Measurements from ENCODE around the gene PARP2.

The PARP2 gene

DNA sequence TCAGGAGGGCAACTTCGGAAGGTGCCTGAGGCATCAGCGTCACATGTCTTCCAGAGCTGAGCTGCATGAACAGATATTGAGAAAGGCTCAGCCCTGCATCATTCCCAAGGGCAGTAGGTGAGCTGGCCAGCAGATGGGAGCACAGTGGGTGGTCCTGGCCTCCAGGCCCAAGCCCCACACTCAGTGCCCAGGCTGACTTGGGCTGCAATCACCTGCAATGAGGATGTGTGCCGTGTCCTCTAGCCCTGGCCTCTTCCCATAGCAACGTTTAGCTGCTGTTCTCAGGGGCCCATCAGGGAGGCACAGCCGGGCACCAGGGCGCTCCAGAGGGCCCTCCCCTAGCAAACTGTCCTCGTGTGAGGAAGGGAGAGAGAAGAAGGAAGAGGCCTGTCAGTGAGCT, 37.9 kb downstream of the PARP2 start:
- TF ChIP-seq CTCF (IDR thresholded peaks at IDR 0.05; ENCODE audit: control insufficient read depth, extremely low read depth, insufficient read depth) = no peak

DNA sequence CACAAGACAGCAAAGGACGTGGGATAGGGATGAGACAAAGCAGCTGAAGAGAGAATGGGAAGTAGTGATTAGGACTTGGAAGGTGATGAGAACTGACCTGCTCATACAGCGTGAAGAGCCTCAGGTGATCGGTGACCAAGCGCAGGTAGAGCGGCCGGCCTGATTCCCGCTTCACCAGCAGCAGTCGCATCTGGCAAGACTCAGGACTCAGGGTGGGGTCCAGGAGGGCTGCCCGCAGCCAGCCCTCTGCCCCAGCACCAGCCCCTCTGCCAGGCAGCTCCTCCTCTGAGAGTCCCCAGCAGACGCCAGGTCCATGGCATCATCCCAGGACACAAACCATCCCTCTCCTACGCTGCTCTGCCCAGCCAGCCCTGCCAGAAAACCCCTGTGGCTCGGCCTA, 39.1 kb downstream of the PARP2 start:
- H3K4me3 ChIP-seq (ENCODE audit: low read depth, low read length) = no peak overlapping the region
- no peak for DNase-seq (ENCODE audit: low read depth)
- TF ChIP-seq CTCF (IDR thresholded peaks at IDR 0.05; ENCODE audit: control insufficient read depth, extremely low read depth, insufficient read depth) = no peak

More for the DNA sequence above, 37.9 kb downstream of the PARP2 start:
- H3K4me3 ChIP-seq (ENCODE audit: low read depth, low read length) = no peak overlapping the region
- no peak for DNase-seq (ENCODE audit: low read depth)

DNA sequence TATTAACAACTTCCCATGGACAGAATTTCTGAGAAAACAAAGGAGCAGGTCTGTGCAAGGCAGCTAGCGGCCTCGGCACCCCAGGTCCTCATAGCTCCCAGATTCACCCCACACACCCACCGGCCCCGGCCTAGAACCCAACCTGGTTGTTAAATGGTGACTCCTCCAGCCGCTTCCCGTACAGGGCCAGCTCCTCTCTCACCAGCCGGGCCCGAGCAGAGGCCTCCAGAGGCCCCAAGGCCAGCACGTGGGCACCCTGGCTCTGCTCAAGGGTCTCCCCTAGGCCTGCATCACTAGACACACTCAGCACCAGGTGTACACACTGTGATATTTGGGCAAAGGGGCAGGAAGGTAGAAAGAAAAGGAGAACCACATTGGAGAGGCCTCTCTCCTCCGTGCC, 39.6 kb downstream of the PARP2 start:
- H3K4me3 ChIP-seq (ENCODE audit: low read depth, low read length) = no peak overlapping the region
- no peak for TF ChIP-seq CTCF (IDR thresholded peaks at IDR 0.05; ENCODE audit: control insufficient read depth, extremely low read depth, insufficient read depth)
- DNase-seq (ENCODE audit: low read depth) = no peak

DNA sequence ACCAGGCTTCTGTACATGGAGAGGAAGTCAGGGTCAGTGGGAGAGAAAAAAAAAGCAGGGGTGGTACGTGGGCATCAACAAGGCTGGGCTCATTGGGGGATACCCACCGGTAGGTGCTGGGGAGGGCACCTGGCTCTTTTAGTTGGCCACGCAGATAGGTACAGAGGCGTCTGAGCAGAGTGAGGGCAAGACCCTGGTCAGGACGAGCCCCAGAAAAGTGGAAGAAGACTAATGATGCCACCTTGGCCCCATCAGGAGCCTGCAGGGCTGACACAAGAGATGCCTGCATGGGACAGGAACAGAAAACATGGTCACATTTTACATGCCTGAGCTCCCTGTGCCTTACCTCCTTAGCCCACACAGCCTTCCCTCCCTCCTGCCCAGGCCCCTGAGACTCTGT, 40.2 kb downstream of the PARP2 start:
- H3K4me3 ChIP-seq (ENCODE audit: low read depth, low read length) = no peak overlapping the region
- no peak for DNase-seq (ENCODE audit: low read depth)
- no peak for TF ChIP-seq CTCF (IDR thresholded peaks at IDR 0.05; ENCODE audit: control insufficient read depth, extremely low read depth, insufficient read depth)

GRCh38 chr14:20384321-20384720, 40.9 kb downstream of the PARP2 start:
- DNase-seq (ENCODE audit: low read depth) = no peak
- TF ChIP-seq CTCF (IDR thresholded peaks at IDR 0.05; ENCODE audit: control insufficient read depth, extremely low read depth, insufficient read depth) = no peak
- no peak overlapping the region for H3K4me3 ChIP-seq (ENCODE audit: low read depth, low read length)

GRCh38 chr14:20384886-20385285, 41.5 kb downstream of the PARP2 start:
- DNase-seq (ENCODE audit: low read depth) = no peak
- no peak for TF ChIP-seq CTCF (IDR thresholded peaks at IDR 0.05; ENCODE audit: control insufficient read depth, extremely low read depth, insufficient read depth)
- no peak overlapping the region for H3K4me3 ChIP-seq (ENCODE audit: low read depth, low read length)

DNA sequence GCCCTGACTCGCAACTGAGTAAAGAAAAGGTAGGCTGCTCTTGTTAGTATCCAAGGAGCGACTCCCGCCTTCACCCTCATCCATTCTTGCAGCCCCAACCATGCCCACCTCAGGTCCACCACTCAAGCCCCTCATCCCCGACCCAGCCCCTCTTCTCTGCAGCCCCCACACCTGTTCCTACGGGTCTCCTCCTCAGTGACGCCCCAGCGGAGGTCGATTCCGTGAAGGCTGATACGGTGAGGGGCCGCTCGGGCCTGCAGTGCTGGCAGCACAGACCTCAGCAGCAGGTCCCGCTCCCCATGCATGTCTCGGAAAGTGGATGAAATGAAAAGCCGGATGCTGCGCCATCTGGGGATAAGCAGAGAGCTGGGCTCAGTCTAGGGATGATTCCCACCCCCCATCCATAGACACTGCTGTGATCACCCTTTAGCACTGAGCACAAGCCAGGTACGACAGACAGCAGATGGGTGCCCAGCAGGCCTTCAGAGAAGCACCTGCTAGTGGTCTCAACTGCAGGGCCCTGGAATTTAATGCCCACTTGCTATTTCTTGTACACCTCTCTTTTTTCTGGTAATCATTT, 42.9 kb downstream of the PARP2 start:
- no peak for TF ChIP-seq CTCF (IDR thresholded peaks at IDR 0.05; ENCODE audit: control insufficient read depth, extremely low read depth, insufficient read depth)
- no peak overlapping the region for H3K4me3 ChIP-seq (ENCODE audit: low read depth, low read length)
- DNase-seq (ENCODE audit: low read depth) = no peak

Measured in LNCaP clone FGC (cell line).